Pancreas (tissue), 10 donors: ENCODE results near the gene TMEM125. TPM values are rescaled to one million over a fixed set of nuclear protein-coding genes. Genes with fewer than 3 reads are reported as not detected.

Experiments used
- ATAC-seq, 4 donors: fragments of 200-7000 bp; cut with Tn5 transposase; one replicate each; pipeline versions ENCODE4 v1.8.0 to v1.9.1; 2020; ENCODE audit warnings: mild to moderate bottlenecking in 4 of 4, moderate library complexity in 4 of 4
- DNase-seq, 6 donors: peaks; one replicate each; pipeline ENCODE4 v3.0.0-alpha.2; 2020
- FAIRE-seq: peaks from 2 replicates; lab custom pipeline; 2012; peaks lifted over from hg19 to GRCh38; lab: Jason Lieb, UNC
- H3K27ac ChIP-seq, 4 donors: fragments of 200-600 bp; sonication (generic); 1 replicate in 3 of 4; 2 replicates in 1 of 4; pipeline versions ENCODE4 v1.5.0 to v1.8.0; 2020
- H3K27me3 ChIP-seq, 4 donors: fragments of 200-600 bp; one replicate each; pipeline ENCODE4 v1.8.0; 2021
- H3K36me3 ChIP-seq, 3 donors: fragments of 200-600 bp; sonication (generic) in 1 of 3; one replicate each; pipeline versions ENCODE4 v1.5.0 to v1.8.0; 2020 to 2021
- H3K4me1 ChIP-seq, 3 donors: fragments of 200-600 bp; one replicate each; pipeline ENCODE4 v1.8.0; 2021
- H3K4me3 ChIP-seq, 4 donors: fragments of 200-600 bp; sonication (generic) in 2 of 4; one replicate each; pipeline versions ENCODE4 v1.5.0 to v1.8.0; 2020 to 2021
- H3K9me3 ChIP-seq, 4 donors: fragments of 200-600 bp; one replicate each; pipeline ENCODE4 v1.8.0; 2021
- CTCF ChIP-seq, 4 donors: fragments of 200-600 bp; sonication (generic) in 3 of 4; IDR thresholded peaks; one replicate each; pipeline versions ENCODE4 v1.5.0 to v1.8.0; 2021; ENCODE audit warnings: antibody characterized with exemption in 4 of 4
- WGBS, 2 donors: extraction: QIAGEN DNeasy Blood & Tissue Kit; methylation state at CpG; one replicate each; pipeline ENCODE4 v1.1.7; 2013; 5-methylcytosine and 5-hydroxymethylcytosine counted together
- intact Hi-C, 3 donors: fragments of 100-400 bp; cut with DNase I; formaldehyde crosslinking; loops; one replicate each; pipeline versions ENCODE4 v1.11.1 to v1.14.2; 2022
- polyA plus RNA-seq, 2 donors: library from polyadenylated mRNA; stranded (reverse); fragments of 200-250 nt; gene quantifications; one replicate each; pipeline ENCODE4 v1.2.3, GENCODE V29; 2013
- total RNA-seq, 6 donors: library from RNA; stranded (reverse); fragmentation: NEBNext Ultra II Directional in 4 of 6; extraction: Animal tissue kit (Norgen Biotek cat#: 25700) in 4 of 6; gene quantifications; one replicate each; pipeline versions ENCODE4 v1.2.1 to v1.2.4, GENCODE V29; 2021 to 2023
- donor health status: healthy with polysubstance abuse.
- donor health status: DM: no; HTN: no; CAD: no; lungs with moderate emphysema.
- donor health status: DM: no; HTN: no; CAD: no.
- donor health status: control.
- donor health status: control.
- donor health status: Bipolar disorder and iron deficiency.
- donor health status: DM: yes; HTN: yes; CAD: no.
- donor health status: DM: no; HTN: no; CAD: no.
- donor health status: DM: no; HTN: no; CAD: no.
- donor health status: DM: yes; HTN: yes; CAD: no.

The TMEM125 gene
- total and polyA plus RNA-seq, 8 donors: 27.5 to 75.0 (median 44.4) TPM

- no peak for ATAC-seq
- FAIRE-seq: no peak
These were observed 2.4 kb upstream of the TMEM125 start for GRCh38 chr1:43267291-43267805.

GRCh38 chr1:43267818-43268425 lies 1.9 kb upstream of the TMEM125 start:
- H3K36me3 ChIP-seq: peaks cover 0 to 2% (median 0%) of the 10 kb centered on the region in 3 donors
- H3K27ac ChIP-seq: no peak overlapping the region
- H3K4me3 ChIP-seq: no peak overlapping the region
- DNase-seq (peak in 1 of 6 donors; percentile 9), FAIRE-seq (no peak), ATAC-seq (no peak)
- H3K4me1 ChIP-seq: peaks cover 13 to 23% (median 16%) of the 10 kb centered on the region in 3 donors
- intact Hi-C loops: no loop called here
- no peaks in the 10 kb centered on the region for H3K27me3 ChIP-seq
- TF ChIP-seq CTCF (IDR thresholded peaks at IDR 0.05): no peak
- 75% methylated on average over 3 of the region's 3 CpGs for WGBS, 2 donors
- no peaks in the 10 kb centered on the region for H3K9me3 ChIP-seq

More at GRCh38 chr1:43267291-43267805, 2.4 kb upstream of the TMEM125 start:
- TF ChIP-seq CTCF (IDR thresholded peaks at IDR 0.05): no peak
- WGBS, 2 donors: 57 to 60% methylated on average over 9 of the region's 9 CpGs
- H3K4me3 ChIP-seq: no peak overlapping the region
- H3K36me3 ChIP-seq: no peaks in the 10 kb centered on the region
- no peaks in the 10 kb centered on the region for H3K27me3 ChIP-seq
- no peaks in the 10 kb centered on the region for H3K9me3 ChIP-seq
- DNase-seq: peak in 1 of 6 donors; percentile 10
- H3K4me1 ChIP-seq: peaks cover 13 to 23% (median 16%) of the 10 kb centered on the region in 3 donors
- H3K27ac ChIP-seq: no peak overlapping the region
- intact Hi-C loops: no loop called here

GRCh38 chr1:43270421-43271095 lies 775 bp downstream of the TMEM125 start:
- H3K4me1 ChIP-seq: peaks cover 5 to 11% (median 9%) of the 10 kb centered on the region in 3 donors
- no peak for FAIRE-seq
- 3 to 8% methylated on average over 29 of the region's 29 CpGs for WGBS, 2 donors
- peak overlapping the region; percentile 48 to 79 (median 70) for H3K27ac ChIP-seq
- no peaks in the 10 kb centered on the region for H3K27me3 ChIP-seq
- peak; percentile 83 to 96 (median 92) for DNase-seq
- H3K4me3 ChIP-seq: peak overlapping the region; percentile 14 to 56 (median 34)
- peaks cover 0 to 5% (median 0%) of the 10 kb centered on the region in 3 donors for H3K36me3 ChIP-seq
- no peak for TF ChIP-seq CTCF (IDR thresholded peaks at IDR 0.05)
- peak; percentile 92 to 96 (median 94) for ATAC-seq
- intact Hi-C loops: no loop called here
- no peaks in the 10 kb centered on the region for H3K9me3 ChIP-seq

- no peak for TF ChIP-seq CTCF (IDR thresholded peaks at IDR 0.05)
- Histone ChIP-seq H3K27ac (peak overlapping the region; percentile 38 to 79 (median 70)), H3K9me3 (no peaks in the 10 kb centered on the region), H3K4me3 (peak overlapping the region; percentile 14 to 56 (median 34)), H3K36me3 (peaks cover 0 to 5% (median 0%) of the 10 kb centered on the region in 3 donors), H3K4me1 (peaks cover 5 to 18% (median 11%) of the 10 kb centered on the region in 3 donors), H3K27me3 (no peaks in the 10 kb centered on the region)
- DNase-seq: peak in 2 of 6 donors; percentile 13 to 22
- 30 to 31% methylated on average over 12 of the region's 12 CpGs for WGBS, 2 donors
- no peak for FAIRE-seq
- ATAC-seq: peak in 1 of 4 donors; percentile 3
- intact Hi-C loops: no loop called here
These were observed 1.7 kb downstream of the TMEM125 start for GRCh38 chr1:43271186-43272118.
